Heart left ventricle (tissue), 16 donors: ENCODE results near the gene POLR1G. TPM values are rescaled to one million over a fixed set of nuclear protein-coding genes. Genes with fewer than 3 reads are reported as not detected.

Source experiments
- ATAC-seq, 4 donors: fragments of 200-7000 bp; cut with Tn5 transposase; one replicate each; pipeline ENCODE4 v1.9.1; 2020 to 2022; ENCODE audit warnings: moderate library complexity in 4 of 4, mild to moderate bottlenecking in 3 of 4, moderate number of reproducible peaks in 1 of 4
- DNase-seq, 5 donors: peaks; one replicate each; pipeline ENCODE4 v3.0.0-alpha.2; 2020
- H3K27ac ChIP-seq, 12 donors: fragments of 200-600 bp; sonication (generic) in 4 of 12; one replicate each; pipeline versions ENCODE4 v1.5.0 to v1.8.0; 2016 to 2022; ENCODE audit warnings: mild to moderate bottlenecking in 2 of 12
- H3K27me3 ChIP-seq, 9 donors: fragments of 200-600 bp; sonication (generic) in 2 of 9; one replicate each; pipeline versions ENCODE4 v1.5.1 to v1.8.0; 2016 to 2022; ENCODE audit warnings: mild to moderate bottlenecking in 3 of 9
- H3K36me3 ChIP-seq, 9 donors: fragments of 200-600 bp; sonication (generic) in 2 of 9; one replicate each; pipeline versions ENCODE4 v1.5.0 to v1.8.0; 2018 to 2022; ENCODE audit warnings: mild to moderate bottlenecking in 2 of 9
- H3K4me1 ChIP-seq, 12 donors: fragments of 200-600 bp; sonication (generic) in 4 of 12; one replicate each; pipeline versions ENCODE4 v1.5.0 to v1.8.0; 2016 to 2022; ENCODE audit warnings: mild to moderate bottlenecking in 3 of 12
- H3K4me3 ChIP-seq, 12 donors: fragments of 200-600 bp; sonication (generic) in 4 of 12; one replicate each; pipeline versions ENCODE4 v1.5.0 to v1.8.0; 2017 to 2022; ENCODE audit warnings: mild to moderate bottlenecking in 9 of 12, moderate library complexity in 4 of 12
- H3K9me3 ChIP-seq, 12 donors: fragments of 200-600 bp; sonication (generic) in 4 of 12; one replicate each; pipeline versions ENCODE4 v1.5.0 to v1.8.0; 2016 to 2022; ENCODE audit warnings: mild to moderate bottlenecking in 1 of 12
- CTCF ChIP-seq, 12 donors: fragments of 200-600 bp; sonication (generic) in 4 of 12; IDR thresholded peaks; one replicate each; pipeline versions ENCODE4 v1.5.0 to v1.8.0; 2018 to 2022; ENCODE audit warnings: antibody characterized with exemption in 12 of 12, mild to moderate bottlenecking in 5 of 12
- POLR2A ChIP-seq, 2 donors: fragments of 450-650 bp; IDR thresholded peaks; one replicate each; pipeline ENCODE4 v1.6.1; 2017; ENCODE audit warnings: antibody characterized with exemption in 2 of 2, mild to moderate bottlenecking in 2 of 2, moderate library complexity in 2 of 2
- WGBS, 4 donors: extraction: QIAGEN DNeasy Blood & Tissue Kit in 2 of 4; methylation state at CpG; one replicate each; pipeline versions ENCODE4 v1.1.5 to v1.1.7; 2013 to 2018; 5-methylcytosine and 5-hydroxymethylcytosine counted together
- intact Hi-C, 10 donors: fragments of 100-400 bp; cut with DNase I; formaldehyde crosslinking; loops; one replicate each; pipeline versions ENCODE4 v1.11.1 to v1.14.2; 2022
- polyA plus RNA-seq, 2 donors: library from polyadenylated mRNA; stranded (reverse); fragments of 200-250 nt; gene quantifications; one replicate each; pipeline ENCODE4 v1.2.3, GENCODE V29; 2013
- total RNA-seq, 9 donors: library from RNA; depleted of rRNA in 2 of 9; stranded (reverse); fragments of >200 nt in 2 of 9; fragmentation: NEBNext Ultra II Directional in 3 of 9; extraction: Animal tissue kit (Norgen Biotek cat#: 25700) in 3 of 9; gene quantifications; one replicate each; pipeline versions ENCODE4 v1.1.0 to v1.2.4, GENCODE V29; 2016 to 2023
- donor health status: ischemic (EF 13 %, LVEDD 7.1; RV severe dilation, severe dysfunction).
- donor health status: healthy with polysubstance abuse.
- donor health status: DM: no; HTN: yes; CAD: no.
- donor health status: DM: no; HTN: no; CAD: no.
- donor health status: ischemic (EF 25% LVEDD 6.9; RV normal size, moderate dysfunction).
- donor health status: ischemic (EF 25% LVEDD 5.7; RV mildly dilated, moderate dysfunction).
- donor health status: healthy.
- donor health status: DM: yes; HTN: yes; CAD: no.
- donor health status: ischemic (EF 35%, LVEDD 5.7; RV mildly dilated, moderate dysfunction).
- donor health status: nonischemic (EF 11% LVEDD 7.7; RV severe dilation, severe dysfunction).
- donor health status: DM: yes; HTN: yes; CAD: no.
- donor health status: PGD.
- donor health status: ischemic (EF 29% LVEDD 5.4; RV normal size, mild dysfunction).
- donor health status: nonischemic (EF 23%, LVEDD 6.1; RV moderate dilation, normal function).

The POLR1G gene
- total and polyA plus RNA-seq, 11 donors, result 4.4 to 10.6 (median 6.9) TPM

GRCh38 chr19:45402298-45403061 is 4.0 kb upstream of the POLR1G start:
- DNase-seq, result peak; percentile 46 to 76 (median 60)
- peak overlapping the region in 10 of 12 donors; percentile 6 to 86 (median 67) for H3K4me3 ChIP-seq
- H3K9me3 ChIP-seq, result no peaks in the 10 kb centered on the region
- H3K27ac ChIP-seq, result peak overlapping the region; percentile 87 to 97 (median 93)
- TF ChIP-seq POLR2A (IDR thresholded peaks at IDR 0.05) (peak in 1 of 2 donors; percentile 40), CTCF (IDR thresholded peaks at IDR 0.05) (peak; percentile 43 to 73 (median 54))
- peaks cover 0 to 13% (median 0%) of the 10 kb centered on the region in 9 donors for H3K36me3 ChIP-seq
- ATAC-seq, result peak in 2 of 4 donors; percentile 1
- H3K4me1 ChIP-seq, result peaks cover 7 to 73% (median 54%) of the 10 kb centered on the region in 12 donors
- peaks cover 0 to 24% (median 0%) of the 10 kb centered on the region in 9 donors for H3K27me3 ChIP-seq
- 15 to 33% (median 21%) methylated on average over 18 to 40 of the region's 40 CpGs for WGBS, 4 donors
- intact Hi-C loops, result loop anchor here in 1 of 10 donors (10.0 kb wide), 1 partner anchor 362 kb away; the partner anchor contains the start of gene SIX5

GRCh38 chr19:45403272-45403671 is 3.2 kb upstream of the POLR1G start:
- peaks cover 0 to 19% (median 0%) of the 10 kb centered on the region in 9 donors for H3K27me3 ChIP-seq
- peaks cover 7 to 70% (median 50%) of the 10 kb centered on the region in 12 donors for H3K4me1 ChIP-seq
- H3K36me3 ChIP-seq, result peaks cover 0 to 7% (median 0%) of the 10 kb centered on the region in 9 donors
- H3K4me3 ChIP-seq, result peak overlapping the region in 10 of 12 donors; percentile 6 to 86 (median 68)
- H3K9me3 ChIP-seq, result no peaks in the 10 kb centered on the region
- ATAC-seq, result no peak
- no peak for DNase-seq
- peak overlapping the region; percentile 87 to 97 (median 93) for H3K27ac ChIP-seq
- 30 to 44% (median 33%) methylated on average over 4 of the region's 4 CpGs for WGBS, 4 donors
- intact Hi-C loops, result loop anchor here in 1 of 10 donors (10.0 kb wide), 1 partner anchor 362 kb away; the partner anchor contains the start of gene SIX5
- TF ChIP-seq CTCF (IDR thresholded peaks at IDR 0.05), result no peak
- TF ChIP-seq POLR2A (IDR thresholded peaks at IDR 0.05), result no peak

- H3K36me3 ChIP-seq, result peaks cover 0 to 8% (median 0%) of the 10 kb centered on the region in 9 donors
- H3K4me1 ChIP-seq, result peaks cover 3 to 63% (median 44%) of the 10 kb centered on the region in 12 donors
- no peaks in the 10 kb centered on the region for H3K9me3 ChIP-seq
- peak overlapping the region; percentile 47 to 86 (median 70) for H3K4me3 ChIP-seq
- TF ChIP-seq POLR2A (IDR thresholded peaks at IDR 0.05) (no peak), CTCF (IDR thresholded peaks at IDR 0.05) (peak; percentile 15 to 62 (median 44))
- peak; percentile 39 to 45 (median 40) for ATAC-seq
- 22 to 32% (median 25%) methylated on average over 24 to 25 of the region's 25 CpGs for WGBS, 4 donors
- peaks cover 0 to 19% (median 0%) of the 10 kb centered on the region in 9 donors for H3K27me3 ChIP-seq
- intact Hi-C loops, result loop anchor here in 1 of 10 donors (10.0 kb wide), 1 partner anchor 361 kb away; the partner anchor contains the start of gene SIX5
- DNase-seq, result peak; percentile 62 to 81 (median 77)
- H3K27ac ChIP-seq, result peak overlapping the region; percentile 87 to 97 (median 93)
These were observed 2.5 kb upstream of the POLR1G start for GRCh38 chr19:45403781-45404556.
